GM23338 (cell line): ENCODE measurements around the gene WWOX. TPM values are rescaled to one million over a fixed set of nuclear protein-coding genes. Genes with fewer than 3 reads are reported as not detected.

Source experiments
- ATAC-seq: fragments of 200-7000 bp; cut with Tn5 transposase; 3 replicates; pipeline ENCODE4 v1.9.1; 2020
- DNase-seq: peaks from one replicate; pipeline ENCODE4 v3.0.0-alpha.2; 2015; ENCODE audit warnings: low spot score
- H2AFZ ChIP-seq: fragments of 200-600 bp; sonication (generic); 2 replicates; pipeline ENCODE4 v1.8.0; 2016; ENCODE audit warnings: antibody characterized with exemption, mild to moderate bottlenecking, moderate library complexity
- H3F3A ChIP-seq: fragments of 200-600 bp; sonication (generic); replicated peaks from 2 replicates; pipeline ENCODE4 v1.8.0; 2017; ENCODE audit warnings: antibody characterized with exemption, mixed run types, low read depth
- H3K27ac ChIP-seq: fragments of 200-600 bp; sonication (generic); 2 replicates; pipeline ENCODE4 v1.6.1; 2016; ENCODE audit warnings: low read depth
- H3K27me3 ChIP-seq: fragments of 200-600 bp; sonication (generic); 2 replicates; pipeline ENCODE4 v1.8.0; 2016; ENCODE audit warnings: mild to moderate bottlenecking, mixed run types, moderate library complexity; ENCODE audit not compliant: insufficient read depth
- H3K36me3 ChIP-seq: fragments of 200-600 bp; sonication (generic); 2 replicates; pipeline ENCODE4 v1.8.0; 2016; ENCODE audit warnings: mild to moderate bottlenecking; ENCODE audit not compliant: insufficient read depth
- H3K4me1 ChIP-seq: fragments of 200-600 bp; sonication (generic); 2 replicates; pipeline ENCODE4 v1.8.0; 2016; ENCODE audit warnings: mild to moderate bottlenecking, moderate library complexity; ENCODE audit not compliant: insufficient read depth
- H3K4me2 ChIP-seq: fragments of 200-600 bp; sonication (generic); 2 replicates; pipeline ENCODE4 v1.7.1; 2017; ENCODE audit warnings: mixed run types
- H3K4me3 ChIP-seq: fragments of 200-600 bp; sonication (generic); 2 replicates; pipeline ENCODE4 v1.6.1; 2016; ENCODE audit warnings: mixed run types
- H3K79me2 ChIP-seq: fragments of 200-600 bp; sonication (generic); replicated peaks from 2 replicates; pipeline ENCODE4 v1.8.0; 2017; ENCODE audit warnings: mild to moderate bottlenecking; ENCODE audit not compliant: insufficient read depth
- H3K9me2 ChIP-seq: fragments of 200-600 bp; sonication (generic); 2 replicates; pipeline ENCODE4 v1.8.0; 2017; ENCODE audit not compliant: insufficient read depth
- H4K20me1 ChIP-seq: fragments of 200-600 bp; sonication (generic); replicated peaks from 2 replicates; pipeline ENCODE4 v1.8.0; 2017; ENCODE audit warnings: mild to moderate bottlenecking; ENCODE audit not compliant: insufficient read depth
- H3K27ac Mint-ChIP-seq: 2 replicates; pipeline ENCODE4 v1.8.0; 2020; ENCODE audit warnings: inconsistent platforms, mild to moderate bottlenecking, moderate library complexity, mixed read lengths
- H3K27me3 Mint-ChIP-seq: 3 replicates; pipeline ENCODE4 v1.8.0; 2022; ENCODE audit warnings: low read depth, mild to moderate bottlenecking, moderate library complexity, mixed read lengths, inconsistent platforms; ENCODE audit not compliant: insufficient read depth, poor library complexity
- H3K36me3 Mint-ChIP-seq: 3 replicates; pipeline ENCODE4 v1.8.0; 2021; ENCODE audit warnings: low read depth, mild to moderate bottlenecking, inconsistent platforms, moderate library complexity, mixed read lengths
- H3K4me1 Mint-ChIP-seq: 3 replicates; pipeline ENCODE4 v1.8.0; 2020; ENCODE audit warnings: mild to moderate bottlenecking, inconsistent platforms, mixed read lengths
- H3K4me3 Mint-ChIP-seq: 3 replicates; pipeline ENCODE4 v1.8.0; 2021; ENCODE audit warnings: moderate library complexity, mild to moderate bottlenecking, inconsistent platforms, mixed read lengths
- H3K9me3 Mint-ChIP-seq: 3 replicates; pipeline ENCODE4 v1.8.0; 2020; ENCODE audit warnings: moderate library complexity, mild to moderate bottlenecking, inconsistent platforms, mixed read lengths
- CREB1 ChIP-seq: fragments of 250-450 bp; sonication (Bioruptor Pico); IDR thresholded peaks from 2 replicates; pipeline ENCODE4 v1.5.0; 2020; ENCODE audit warnings: low read depth, mild to moderate bottlenecking, moderate library complexity
- ETS1 ChIP-seq: IDR thresholded peaks from 2 replicates; pipeline ENCODE4 v1.6.1; 2016; ENCODE audit warnings: antibody characterized with exemption
- EZH2 ChIP-seq: fragments of 200-600 bp; sonication (generic); IDR thresholded peaks from one replicate; pipeline ENCODE4 v1.8.0; 2017; ENCODE audit warnings: antibody characterized with exemption, mild to moderate bottlenecking, low read depth; ENCODE audit not compliant: unreplicated experiment
- EZH2phosphoT487 ChIP-seq: fragments of 200-600 bp; sonication (generic); IDR thresholded peaks from one replicate; pipeline ENCODE4 v1.8.1; 2018; ENCODE audit warnings: antibody characterized with exemption; ENCODE audit not compliant: unreplicated experiment
- JUNB ChIP-seq: IDR thresholded peaks from one replicate; pipeline ENCODE4 v1.6.1; 2016; ENCODE audit warnings: antibody characterized with exemption; ENCODE audit not compliant: unreplicated experiment
- NANOG ChIP-seq: IDR thresholded peaks from 2 replicates; pipeline ENCODE4 v1.6.1; 2016; ENCODE audit warnings: antibody characterized with exemption, borderline replicate concordance
- POLR2AphosphoS5 ChIP-seq: IDR thresholded peaks from 2 replicates; pipeline ENCODE4 v1.6.1; 2016; ENCODE audit warnings: antibody characterized with exemption, low read depth
- STAT1 ChIP-seq: IDR thresholded peaks from one replicate; pipeline ENCODE4 v1.6.1; 2016; ENCODE audit warnings: antibody characterized with exemption; ENCODE audit not compliant: unreplicated experiment
- ZNF114 ChIP-seq: fragments of 250-450 bp; sonication (Bioruptor Pico); IDR thresholded peaks from 2 replicates; pipeline ENCODE4 v1.5.0; 2020; ENCODE audit warnings: mild to moderate bottlenecking, moderate library complexity
- ZNF331 ChIP-seq: fragments of 250-450 bp; sonication (Bioruptor Pico); IDR thresholded peaks from 2 replicates; pipeline ENCODE4 v1.5.0; 2020; ENCODE audit warnings: low read depth, mild to moderate bottlenecking, moderate library complexity
- ZNF462 ChIP-seq: fragments of 250-450 bp; sonication (Bioruptor Pico); IDR thresholded peaks from 2 replicates; pipeline ENCODE4 v1.5.0; 2020; ENCODE audit warnings: mild to moderate bottlenecking, moderate library complexity
- polyA plus RNA-seq: library from polyadenylated mRNA; unstranded; fragments of >200 nt; fragmentation: Nextera tagmentation; extraction: Ambion mirVana; gene quantifications from 2 replicates; pipeline ENCODE4 v1.2.1, GENCODE V29; 2016
- total RNA-seq: library from RNA; depleted of rRNA; stranded (reverse); fragments of >200 nt; shearing (Covaris generic); gene quantifications from 2 replicates; pipeline ENCODE4 v1.2.3, GENCODE V29; 2014
- TF ChIP-seq, protein P1 (sequence below), 2 experiments: fragments of 200-600 bp in 1 of 2; sonication (generic) in 1 of 2; conservative IDR thresholded peaks; 2 replicates each; pipeline versions ENCODE4 v1.5.1 to v1.6.1; 2016 to 2017; ENCODE audit warnings: antibody characterized with exemption in 2 of 2, low read depth in 2 of 2, mild to moderate bottlenecking in 2 of 2, moderate library complexity in 1 of 2
- TF ChIP-seq, protein P2 (sequence below): IDR thresholded peaks from one replicate; pipeline ENCODE4 v1.6.1; 2018; ENCODE audit warnings: antibody characterized with exemption; ENCODE audit not compliant: unreplicated experiment

WWOX gene
- total and polyA plus RNA-seq, 2 experiments from 2014 or later = 10.0 to 19.3 TPM

DNA sequence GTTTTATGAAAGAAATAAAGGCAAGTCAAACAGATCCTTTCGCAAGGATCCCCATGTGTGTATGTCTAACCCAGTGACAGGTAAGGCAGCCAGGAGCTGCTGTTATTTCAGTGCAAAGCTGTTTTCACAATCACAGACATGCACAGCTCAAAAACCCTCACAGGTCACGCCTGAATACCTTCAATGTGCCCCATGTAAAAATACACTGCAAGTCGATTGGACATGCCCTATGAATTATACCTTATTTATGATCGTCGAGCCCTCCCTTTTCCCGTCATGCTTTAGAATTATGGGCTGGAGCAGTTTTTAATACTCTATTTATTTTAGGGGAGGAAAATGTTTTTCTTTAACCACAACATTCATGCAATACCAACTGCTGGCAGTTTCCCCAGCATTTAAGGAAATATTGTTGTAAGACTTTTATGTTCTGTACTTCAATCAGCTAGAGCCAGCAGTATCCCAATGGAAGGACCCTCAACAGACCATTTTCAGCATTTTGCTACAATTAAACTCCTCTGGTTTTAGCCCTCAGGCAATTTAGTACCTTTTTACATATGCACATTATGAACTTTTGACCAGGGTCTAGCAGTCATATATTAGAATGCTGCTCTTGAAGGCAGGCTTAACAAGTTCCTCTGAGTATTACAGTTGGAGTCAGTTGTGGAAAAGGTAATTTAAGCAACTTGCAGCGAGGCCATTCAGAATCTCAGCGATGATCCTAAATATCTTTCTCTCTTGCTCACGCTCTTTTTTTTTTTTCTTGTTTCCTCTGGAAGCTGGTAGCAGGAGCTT is 362.2 kb downstream of the WWOX start:
- H3K4me3 ChIP-seq = no peak overlapping the region
- TF ChIP-seq ETS1 = no peak
- TF ChIP-seq CREB1 (CRISPR knock-in tag) = no peak
- no peak for TF ChIP-seq STAT1
- TF ChIP-seq, protein P1, sequence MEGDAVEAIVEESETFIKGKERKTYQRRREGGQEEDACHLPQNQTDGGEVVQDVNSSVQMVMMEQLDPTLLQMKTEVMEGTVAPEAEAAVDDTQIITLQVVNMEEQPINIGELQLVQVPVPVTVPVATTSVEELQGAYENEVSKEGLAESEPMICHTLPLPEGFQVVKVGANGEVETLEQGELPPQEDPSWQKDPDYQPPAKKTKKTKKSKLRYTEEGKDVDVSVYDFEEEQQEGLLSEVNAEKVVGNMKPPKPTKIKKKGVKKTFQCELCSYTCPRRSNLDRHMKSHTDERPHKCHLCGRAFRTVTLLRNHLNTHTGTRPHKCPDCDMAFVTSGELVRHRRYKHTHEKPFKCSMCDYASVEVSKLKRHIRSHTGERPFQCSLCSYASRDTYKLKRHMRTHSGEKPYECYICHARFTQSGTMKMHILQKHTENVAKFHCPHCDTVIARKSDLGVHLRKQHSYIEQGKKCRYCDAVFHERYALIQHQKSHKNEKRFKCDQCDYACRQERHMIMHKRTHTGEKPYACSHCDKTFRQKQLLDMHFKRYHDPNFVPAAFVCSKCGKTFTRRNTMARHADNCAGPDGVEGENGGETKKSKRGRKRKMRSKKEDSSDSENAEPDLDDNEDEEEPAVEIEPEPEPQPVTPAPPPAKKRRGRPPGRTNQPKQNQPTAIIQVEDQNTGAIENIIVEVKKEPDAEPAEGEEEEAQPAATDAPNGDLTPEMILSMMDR (conservative IDR thresholded peaks at IDR 0.05; ENCODE audit: low read depth in 2 of 2) = no peak
- TF ChIP-seq EZH2phosphoT487 = no peak
- no peak for TF ChIP-seq JUNB
- no peak for TF ChIP-seq ZNF462 (CRISPR knock-in tag)
- TF ChIP-seq ZNF114 (CRISPR knock-in tag) = no peak
- no peak for TF ChIP-seq EZH2
- TF ChIP-seq, protein P2, sequence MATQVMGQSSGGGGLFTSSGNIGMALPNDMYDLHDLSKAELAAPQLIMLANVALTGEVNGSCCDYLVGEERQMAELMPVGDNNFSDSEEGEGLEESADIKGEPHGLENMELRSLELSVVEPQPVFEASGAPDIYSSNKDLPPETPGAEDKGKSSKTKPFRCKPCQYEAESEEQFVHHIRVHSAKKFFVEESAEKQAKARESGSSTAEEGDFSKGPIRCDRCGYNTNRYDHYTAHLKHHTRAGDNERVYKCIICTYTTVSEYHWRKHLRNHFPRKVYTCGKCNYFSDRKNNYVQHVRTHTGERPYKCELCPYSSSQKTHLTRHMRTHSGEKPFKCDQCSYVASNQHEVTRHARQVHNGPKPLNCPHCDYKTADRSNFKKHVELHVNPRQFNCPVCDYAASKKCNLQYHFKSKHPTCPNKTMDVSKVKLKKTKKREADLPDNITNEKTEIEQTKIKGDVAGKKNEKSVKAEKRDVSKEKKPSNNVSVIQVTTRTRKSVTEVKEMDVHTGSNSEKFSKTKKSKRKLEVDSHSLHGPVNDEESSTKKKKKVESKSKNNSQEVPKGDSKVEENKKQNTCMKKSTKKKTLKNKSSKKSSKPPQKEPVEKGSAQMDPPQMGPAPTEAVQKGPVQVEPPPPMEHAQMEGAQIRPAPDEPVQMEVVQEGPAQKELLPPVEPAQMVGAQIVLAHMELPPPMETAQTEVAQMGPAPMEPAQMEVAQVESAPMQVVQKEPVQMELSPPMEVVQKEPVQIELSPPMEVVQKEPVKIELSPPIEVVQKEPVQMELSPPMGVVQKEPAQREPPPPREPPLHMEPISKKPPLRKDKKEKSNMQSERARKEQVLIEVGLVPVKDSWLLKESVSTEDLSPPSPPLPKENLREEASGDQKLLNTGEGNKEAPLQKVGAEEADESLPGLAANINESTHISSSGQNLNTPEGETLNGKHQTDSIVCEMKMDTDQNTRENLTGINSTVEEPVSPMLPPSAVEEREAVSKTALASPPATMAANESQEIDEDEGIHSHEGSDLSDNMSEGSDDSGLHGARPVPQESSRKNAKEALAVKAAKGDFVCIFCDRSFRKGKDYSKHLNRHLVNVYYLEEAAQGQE = no peak
- TF ChIP-seq ZNF331 (CRISPR knock-in tag) = no peak
- no peak for TF ChIP-seq NANOG
- TF ChIP-seq POLR2AphosphoS5 = no peak

More for the DNA sequence above, 362.2 kb downstream of the WWOX start:
- Histone ChIP-seq H3K9me2 (no peaks in the 10 kb centered on the region), H3K79me2 (no peaks in the 10 kb centered on the region), H4K20me1 (no peaks in the 10 kb centered on the region), H3K27ac (no peak overlapping the region), H3K36me3 (0 out of 2 replicates have a peak, but pooled peaks cover 4% of the 10 kb centered on the region), H3K4me1 (no peaks in the 10 kb centered on the region), H3K27me3 (no peaks in the 10 kb centered on the region), H3F3A (no peaks in the 10 kb centered on the region), H3K4me2 (no peak overlapping the region), H2AFZ (no peak overlapping the region)
- Mint-ChIP-seq H3K36me3 (peaks cover 3% of the 10 kb centered on the region; the same call in 2 of the 3 replicates), H3K9me3 (peaks cover 8% of the 10 kb centered on the region), H3K4me3 (no peak overlapping the region), H3K27me3 (no peaks in the 10 kb centered on the region), H3K27ac (no peak overlapping the region), H3K4me1 (peaks cover 8% of the 10 kb centered on the region; the same call in 1 of the 3 replicates)
- no peak for DNase-seq
- no peak for ATAC-seq
